Stimulated activated naive CD8-positive, alpha-beta T cell treated with anti-CD3 and anti-CD28 coated beads, Interleukin-15, Interleukin-2, amounts not matched to agents 100 ng/mL and 50 ng/mL, for 24 hours (primary cell): ENCODE measurements around the gene MAP7D1.

Experiments
- H3K27ac Mint-ChIP-seq: one replicate; pipeline ENCODE4 v1.8.0; 2021; ENCODE audit warnings: mild to moderate bottlenecking, mixed read lengths
- H3K27me3 Mint-ChIP-seq: one replicate; pipeline ENCODE4 v1.8.0; 2021; ENCODE audit warnings: mixed read lengths
- H3K36me3 Mint-ChIP-seq: one replicate; pipeline ENCODE4 v1.8.0; 2021; ENCODE audit warnings: low read depth, mixed read lengths
- H3K4me1 Mint-ChIP-seq: one replicate; pipeline ENCODE4 v1.8.0; 2021; ENCODE audit warnings: low read depth, mixed read lengths
- H3K4me3 Mint-ChIP-seq: one replicate; pipeline ENCODE4 v1.8.0; 2021; ENCODE audit warnings: mild to moderate bottlenecking, mixed read lengths
- H3K9me3 Mint-ChIP-seq: one replicate; pipeline ENCODE4 v1.8.0; 2021; ENCODE audit warnings: mixed read lengths

The MAP7D1 gene

DNA sequence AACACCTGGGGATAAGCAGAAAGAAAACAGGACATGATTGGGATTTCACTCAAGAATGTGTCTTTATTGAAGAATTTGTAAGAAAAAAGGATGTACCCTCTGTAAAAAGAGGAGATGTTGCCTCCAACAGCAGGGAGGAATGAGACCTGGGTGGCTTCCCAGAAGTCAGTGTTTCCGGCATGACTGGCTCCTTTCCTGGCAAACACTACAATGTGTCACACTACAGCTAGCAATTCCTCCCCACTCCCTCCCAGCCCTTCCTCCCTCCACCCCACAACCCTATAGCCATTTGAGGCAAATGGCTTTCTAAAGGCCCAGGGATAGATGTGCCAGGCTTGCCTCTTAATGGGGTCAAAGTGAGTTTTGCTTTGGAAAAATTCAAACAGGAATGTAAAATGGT lies 19.4 kb upstream of the MAP7D1 start:
- Mint-ChIP-seq H3K4me1 (peaks cover 18% of the 10 kb centered on the region), H3K27me3 (no peaks in the 10 kb centered on the region), H3K36me3 (peaks cover 23% of the 10 kb centered on the region), H3K4me3 (no peak overlapping the region), H3K27ac (no peak overlapping the region), H3K9me3 (no peaks in the 10 kb centered on the region)

GRCh38 chr1:36137226-36137625 lies 18.7 kb upstream of the MAP7D1 start:
- peaks cover 23% of the 10 kb centered on the region for H3K4me1 Mint-ChIP-seq
- no peak overlapping the region for H3K27ac Mint-ChIP-seq
- peaks cover 28% of the 10 kb centered on the region for H3K36me3 Mint-ChIP-seq
- H3K9me3 Mint-ChIP-seq = no peaks in the 10 kb centered on the region
- H3K4me3 Mint-ChIP-seq = no peak overlapping the region
- H3K27me3 Mint-ChIP-seq = no peaks in the 10 kb centered on the region

- H3K36me3 Mint-ChIP-seq = peaks cover 30% of the 10 kb centered on the region
- no peaks in the 10 kb centered on the region for H3K27me3 Mint-ChIP-seq
- H3K4me3 Mint-ChIP-seq = no peak overlapping the region
- H3K9me3 Mint-ChIP-seq = no peaks in the 10 kb centered on the region
- peaks cover 27% of the 10 kb centered on the region for H3K4me1 Mint-ChIP-seq
- H3K27ac Mint-ChIP-seq = no peak overlapping the region
Observed at GRCh38 chr1:36137776-36138175, 18.2 kb upstream of the MAP7D1 start.

GRCh38 chr1:36139521-36139920 lies 16.4 kb upstream of the MAP7D1 start:
- Mint-ChIP-seq H3K4me3 (no peak overlapping the region), H3K36me3 (peaks cover 30% of the 10 kb centered on the region), H3K27ac (no peak overlapping the region), H3K9me3 (no peaks in the 10 kb centered on the region), H3K4me1 (peaks cover 37% of the 10 kb centered on the region), H3K27me3 (no peaks in the 10 kb centered on the region)

GRCh38 chr1:36142121-36142520 lies 13.8 kb upstream of the MAP7D1 start:
- no peak overlapping the region for H3K27ac Mint-ChIP-seq
- no peak overlapping the region for H3K4me3 Mint-ChIP-seq
- no peaks in the 10 kb centered on the region for H3K9me3 Mint-ChIP-seq
- no peaks in the 10 kb centered on the region for H3K27me3 Mint-ChIP-seq
- peaks cover 35% of the 10 kb centered on the region for H3K36me3 Mint-ChIP-seq
- H3K4me1 Mint-ChIP-seq = peaks cover 41% of the 10 kb centered on the region

DNA sequence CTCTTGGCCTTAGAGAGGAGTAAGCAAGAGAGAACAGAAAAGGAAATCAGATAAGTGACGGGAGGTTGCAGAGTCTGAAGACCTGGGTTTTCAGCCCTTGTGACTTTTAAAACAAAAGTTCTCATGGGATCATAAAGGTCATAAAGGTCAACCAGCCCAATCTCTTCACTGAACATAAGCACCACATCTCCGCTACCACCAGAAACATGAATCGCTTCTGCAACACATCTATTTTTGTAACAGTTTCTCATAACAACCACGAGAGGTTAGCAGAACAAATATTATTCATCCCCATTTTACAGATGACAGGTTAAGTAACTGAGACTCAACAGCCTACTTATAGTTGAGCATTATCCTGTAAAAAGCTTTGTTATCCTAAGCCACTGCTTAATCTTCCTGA lies 12.5 kb upstream of the MAP7D1 start:
- Mint-ChIP-seq H3K4me3 (no peak overlapping the region), H3K36me3 (peaks cover 35% of the 10 kb centered on the region), H3K27me3 (no peaks in the 10 kb centered on the region), H3K4me1 (peaks cover 50% of the 10 kb centered on the region), H3K9me3 (no peaks in the 10 kb centered on the region), H3K27ac (no peak overlapping the region)

DNA sequence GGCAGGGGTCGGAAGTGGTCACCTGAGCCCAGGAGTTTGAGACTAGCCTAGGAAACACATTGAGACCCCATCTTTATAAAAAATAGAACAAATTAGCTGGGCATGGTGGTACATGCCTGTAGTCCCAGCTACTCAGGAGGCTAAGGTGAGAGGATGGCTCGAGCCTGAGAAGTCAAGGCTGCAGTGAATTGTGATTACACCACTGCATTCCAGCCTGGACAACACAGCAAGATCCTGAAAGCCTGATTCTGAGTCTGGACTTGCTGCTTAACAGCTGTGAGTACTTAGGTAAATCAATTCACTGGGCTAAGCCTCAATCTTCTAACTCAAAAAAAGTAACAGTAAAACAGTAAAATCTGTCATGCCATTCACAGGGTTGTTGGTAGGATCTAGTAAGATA lies 11.5 kb upstream of the MAP7D1 start:
- Mint-ChIP-seq H3K4me3 (no peak overlapping the region), H3K27me3 (no peaks in the 10 kb centered on the region), H3K27ac (no peak overlapping the region), H3K4me1 (peaks cover 59% of the 10 kb centered on the region), H3K9me3 (no peaks in the 10 kb centered on the region), H3K36me3 (peaks cover 29% of the 10 kb centered on the region)

GRCh38 chr1:36148821-36149236 lies 7.1 kb upstream of the MAP7D1 start:
- peaks cover 69% of the 10 kb centered on the region for H3K4me1 Mint-ChIP-seq
- H3K9me3 Mint-ChIP-seq = no peaks in the 10 kb centered on the region
- H3K36me3 Mint-ChIP-seq = peaks cover 11% of the 10 kb centered on the region
- H3K27me3 Mint-ChIP-seq = no peaks in the 10 kb centered on the region
- H3K4me3 Mint-ChIP-seq = peak overlapping the region; percentile 97
- peak overlapping the region; percentile 97 for H3K27ac Mint-ChIP-seq

- H3K27me3 Mint-ChIP-seq = no peaks in the 10 kb centered on the region
- peaks cover 11% of the 10 kb centered on the region for H3K36me3 Mint-ChIP-seq
- H3K9me3 Mint-ChIP-seq = no peaks in the 10 kb centered on the region
- H3K27ac Mint-ChIP-seq = peak within 1 kb of the TSS; percentile 97
- H3K4me3 Mint-ChIP-seq = peak within 1 kb of the TSS; percentile 97
- peaks cover 72% of the 10 kb centered on the region for H3K4me1 Mint-ChIP-seq
Observed at GRCh38 chr1:36149237-36149972, 6.6 kb upstream of the MAP7D1 start, which contains the start of gene TRAPPC3. Gene TRAPPC3 (minus strand): TSS chr1:36149486. CDS start chr1:36149378, 108 bp downstream.

DNA sequence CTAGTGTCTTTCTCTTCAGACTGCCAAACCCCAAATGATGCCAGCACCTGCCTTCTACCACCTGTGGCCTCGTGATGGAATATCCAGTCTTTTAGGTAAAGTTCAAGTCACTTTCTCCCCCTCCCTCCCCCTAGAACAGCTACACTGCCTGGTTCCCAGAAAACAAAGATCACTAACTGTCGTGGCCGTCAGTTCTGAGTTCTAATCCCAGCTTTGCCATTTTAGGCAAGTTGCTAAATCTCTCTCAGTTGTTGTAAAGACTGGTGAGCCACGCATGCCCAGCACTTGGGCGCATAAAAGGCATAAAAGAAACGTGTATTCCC lies 6.0 kb upstream of the MAP7D1 start:
- Mint-ChIP-seq H3K4me3 (peak overlapping the region; percentile 97), H3K27ac (peak overlapping the region; percentile 97), H3K9me3 (no peaks in the 10 kb centered on the region), H3K27me3 (no peaks in the 10 kb centered on the region), H3K4me1 (peaks cover 74% of the 10 kb centered on the region), H3K36me3 (peaks cover 11% of the 10 kb centered on the region)

- Mint-ChIP-seq H3K27me3 (no peaks in the 10 kb centered on the region), H3K4me1 (peaks cover 74% of the 10 kb centered on the region), H3K36me3 (peaks cover 11% of the 10 kb centered on the region), H3K4me3 (peak overlapping the region; percentile 97), H3K9me3 (no peaks in the 10 kb centered on the region), H3K27ac (peak overlapping the region; percentile 97)
Observed at GRCh38 chr1:36150296-36151133, 5.4 kb upstream of the MAP7D1 start.

GRCh38 chr1:36151134-36151844 lies 4.7 kb upstream of the MAP7D1 start:
- Mint-ChIP-seq H3K27ac (peak overlapping the region; percentile 97), H3K9me3 (no peaks in the 10 kb centered on the region), H3K4me1 (peaks cover 74% of the 10 kb centered on the region), H3K27me3 (no peaks in the 10 kb centered on the region), H3K36me3 (peaks cover 11% of the 10 kb centered on the region), H3K4me3 (peak overlapping the region; percentile 97)

DNA sequence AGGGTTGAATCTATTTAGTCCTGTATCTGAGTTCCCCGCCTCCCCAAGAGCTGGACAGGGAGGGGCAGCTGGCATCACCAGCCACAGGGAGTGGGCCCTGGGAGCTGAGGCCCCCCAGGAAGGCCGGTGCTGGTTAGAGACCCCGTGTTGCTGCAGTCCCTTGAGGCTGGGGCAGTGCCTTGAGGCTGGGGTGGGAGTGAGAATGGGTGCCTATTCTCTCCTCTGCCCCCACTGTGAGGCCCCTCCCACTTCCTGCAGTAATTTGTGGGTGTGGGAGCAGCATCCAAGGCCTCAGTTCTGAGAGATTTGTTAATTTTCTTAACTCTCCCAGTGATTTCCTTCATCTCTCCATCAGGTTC lies 4.1 kb upstream of the MAP7D1 start:
- Mint-ChIP-seq H3K27me3 (no peaks in the 10 kb centered on the region), H3K4me1 (peaks cover 73% of the 10 kb centered on the region), H3K9me3 (no peaks in the 10 kb centered on the region), H3K4me3 (peak overlapping the region; percentile 55), H3K36me3 (peaks cover 9% of the 10 kb centered on the region), H3K27ac (peak overlapping the region; percentile 86)

- Mint-ChIP-seq H3K36me3 (peaks cover 8% of the 10 kb centered on the region), H3K27ac (peak overlapping the region; percentile 12), H3K4me1 (peaks cover 74% of the 10 kb centered on the region), H3K9me3 (no peaks in the 10 kb centered on the region), H3K4me3 (no peak overlapping the region), H3K27me3 (no peaks in the 10 kb centered on the region)
Observed at GRCh38 chr1:36153476-36153875, 2.5 kb upstream of the MAP7D1 start.

DNA sequence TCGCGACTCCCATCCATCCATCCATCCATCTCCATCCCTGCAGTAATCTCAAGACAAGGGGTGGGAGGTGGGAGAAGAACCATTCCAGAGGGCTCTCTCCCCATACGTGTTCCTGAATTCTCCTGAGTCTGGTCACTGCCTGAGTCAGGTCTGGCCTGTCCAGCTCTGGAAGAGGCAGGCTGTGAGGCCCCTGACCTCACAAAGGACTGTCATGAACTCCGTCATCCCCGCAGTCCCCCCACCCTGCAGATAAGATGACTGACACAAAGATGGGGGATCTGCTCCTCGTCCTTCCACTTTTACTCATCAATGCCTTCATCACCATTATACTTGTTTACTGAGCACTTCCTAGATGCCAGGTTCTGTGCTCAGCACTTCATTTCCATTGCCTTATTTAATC lies 1.6 kb upstream of the MAP7D1 start:
- peaks cover 73% of the 10 kb centered on the region for H3K4me1 Mint-ChIP-seq
- H3K36me3 Mint-ChIP-seq = peaks cover 11% of the 10 kb centered on the region
- H3K4me3 Mint-ChIP-seq = peak overlapping the region; percentile 80
- H3K27me3 Mint-ChIP-seq = no peaks in the 10 kb centered on the region
- H3K27ac Mint-ChIP-seq = peak overlapping the region; percentile 85
- H3K9me3 Mint-ChIP-seq = no peaks in the 10 kb centered on the region
